ENCODE measurements around the gene CREB3L2. TPM values are rescaled to one million over a fixed set of nuclear protein-coding genes. Genes with fewer than 3 reads are reported as not detected.
A peak's percentile ranks its signal among the peaks of the same experiment; 100 is the strongest.

Gene CREB3L2
- total RNA-seq, 1 experiment from 2014 or later, result 7.5 TPM

- no peak for DNase-seq (ENCODE audit: low read depth)
- in situ Hi-C loops (cut with HindIII; ENCODE audit: low pct_unique_long_range_greater_than_20kb, low sequenced_read_pairs), result no loop called here
Observed at GRCh38 chr7:137895301-137896221, 106.3 kb downstream of the CREB3L2 start.

- in situ Hi-C loops (cut with HindIII; ENCODE audit: low pct_unique_long_range_greater_than_20kb, low sequenced_read_pairs), result no loop called here
- no peak for DNase-seq (ENCODE audit: low read depth)
Observed at GRCh38 chr7:137893143-137893742, 108.6 kb downstream of the CREB3L2 start.

- DNase-seq (ENCODE audit: low read depth), result no peak
- in situ Hi-C loops (cut with HindIII; ENCODE audit: low pct_unique_long_range_greater_than_20kb, low sequenced_read_pairs), result no loop called here
Observed at GRCh38 chr7:137891016-137891655, 110.8 kb downstream of the CREB3L2 start.

- in situ Hi-C loops (cut with HindIII; ENCODE audit: low pct_unique_long_range_greater_than_20kb, low sequenced_read_pairs), result no loop called here
- DNase-seq (ENCODE audit: low read depth), result no peak
Observed at GRCh38 chr7:137890449-137890921, 111.4 kb downstream of the CREB3L2 start.

GRCh38 chr7:137888241-137888640, 113.6 kb downstream of the CREB3L2 start:
- in situ Hi-C loops (cut with HindIII; ENCODE audit: low pct_unique_long_range_greater_than_20kb, low sequenced_read_pairs), result no loop called here

GRCh38 chr7:137886746-137887145, 115.1 kb downstream of the CREB3L2 start:
- in situ Hi-C loops (cut with HindIII; ENCODE audit: low pct_unique_long_range_greater_than_20kb, low sequenced_read_pairs), result no loop called here
- DNase-seq (ENCODE audit: low read depth), result no peak

More at GRCh38 chr7:137888241-137888640, 113.6 kb downstream of the CREB3L2 start:
- no peak for DNase-seq (ENCODE audit: low read depth)

- in situ Hi-C loops (cut with HindIII; ENCODE audit: low pct_unique_long_range_greater_than_20kb, low sequenced_read_pairs), result no loop called here
- DNase-seq (ENCODE audit: low read depth), result no peak
Observed at GRCh38 chr7:137886281-137886680, 115.6 kb downstream of the CREB3L2 start.

- in situ Hi-C loops (cut with HindIII; ENCODE audit: low pct_unique_long_range_greater_than_20kb, low sequenced_read_pairs), result no loop called here
Observed at GRCh38 chr7:137885678-137886077, 116.2 kb downstream of the CREB3L2 start.

GRCh38 chr7:137882806-137883205, 119.1 kb downstream of the CREB3L2 start:
- in situ Hi-C loops (cut with HindIII; ENCODE audit: low pct_unique_long_range_greater_than_20kb, low sequenced_read_pairs), result no loop called here

More at GRCh38 chr7:137885678-137886077, 116.2 kb downstream of the CREB3L2 start:
- no peak for DNase-seq (ENCODE audit: low read depth)

GRCh38 chr7:137882261-137882668, 119.6 kb downstream of the CREB3L2 start:
- in situ Hi-C loops (cut with HindIII; ENCODE audit: low pct_unique_long_range_greater_than_20kb, low sequenced_read_pairs), result no loop called here
- DNase-seq (ENCODE audit: low read depth), result peak; percentile 78

More at GRCh38 chr7:137882806-137883205, 119.1 kb downstream of the CREB3L2 start:
- no peak for DNase-seq (ENCODE audit: low read depth)

- DNase-seq (ENCODE audit: low read depth), result no peak
- in situ Hi-C loops (cut with HindIII; ENCODE audit: low pct_unique_long_range_greater_than_20kb, low sequenced_read_pairs), result no loop called here
Observed at GRCh38 chr7:137881607-137882260, 120.2 kb downstream of the CREB3L2 start.

- no peak for DNase-seq (ENCODE audit: low read depth)
- in situ Hi-C loops (cut with HindIII; ENCODE audit: low pct_unique_long_range_greater_than_20kb, low sequenced_read_pairs), result no loop called here
Observed at GRCh38 chr7:137880432-137880831, 121.5 kb downstream of the CREB3L2 start.

GRCh38 chr7:137879357-137880158, 122.3 kb downstream of the CREB3L2 start:
- no peak for DNase-seq (ENCODE audit: low read depth)
- in situ Hi-C loops (cut with HindIII; ENCODE audit: low pct_unique_long_range_greater_than_20kb, low sequenced_read_pairs), result no loop called here

- in situ Hi-C loops (cut with HindIII; ENCODE audit: low pct_unique_long_range_greater_than_20kb, low sequenced_read_pairs), result no loop called here
- no peak for DNase-seq (ENCODE audit: low read depth)
Observed at GRCh38 chr7:137878333-137878961, 123.4 kb downstream of the CREB3L2 start.

- DNase-seq (ENCODE audit: low read depth), result no peak
- in situ Hi-C loops (cut with HindIII; ENCODE audit: low pct_unique_long_range_greater_than_20kb, low sequenced_read_pairs), result no loop called here
Observed at GRCh38 chr7:137877027-137877675, 124.7 kb downstream of the CREB3L2 start.

- DNase-seq (ENCODE audit: low read depth), result peak; percentile 62
- in situ Hi-C loops (cut with HindIII; ENCODE audit: low pct_unique_long_range_greater_than_20kb, low sequenced_read_pairs), result no loop called here
Observed at GRCh38 chr7:137875746-137876145, 126.1 kb downstream of the CREB3L2 start.

Measured in Caki2 (cell line).